BE2C (cell line): ENCODE results near the gene KRTAP21-1.

Source experiments
- DNase-seq: peaks from one replicate; pipeline ENCODE4 v3.0.0-alpha.2; 2020
- H3K27me3 ChIP-seq: fragments of 250-450 bp; sonication (Bioruptor Pico); 2 replicates; pipeline ENCODE4 v1.5.1; 2020; ENCODE audit warnings: mild to moderate bottlenecking
- H3K36me3 ChIP-seq: fragments of 250-450 bp; sonication (Bioruptor Pico); 2 replicates; pipeline ENCODE4 v1.5.1; 2020; ENCODE audit warnings: mild to moderate bottlenecking
- H3K4me1 ChIP-seq: fragments of 250-450 bp; sonication (Bioruptor Pico); 2 replicates; pipeline ENCODE4 v1.5.1; 2020
- H3K4me3 ChIP-seq: 2 replicates; pipeline ENCODE4 v1.5.1; 2011; ENCODE audit warnings: low read depth, low read length
- H3K9me3 ChIP-seq: fragments of 250-450 bp; sonication (Bioruptor Pico); 2 replicates; pipeline ENCODE4 v1.5.1; 2020
- CTCF ChIP-seq: IDR thresholded peaks from 2 replicates; pipeline ENCODE4 v1.5.1; 2012; ENCODE audit warnings: mild to moderate bottlenecking, low read depth, low read length

KRTAP21-1 gene

GRCh38 chr21:30707409-30707808 lies 47.8 kb downstream of the KRTAP21-1 start:
- Histone ChIP-seq H3K36me3 (no peaks in the 10 kb centered on the region), H3K4me3 (no peak overlapping the region), H3K4me1 (no peaks in the 10 kb centered on the region), H3K27me3 (no peaks in the 10 kb centered on the region), H3K9me3 (no peaks in the 10 kb centered on the region)
- no peak for DNase-seq
- TF ChIP-seq CTCF, result no peak
